GM12878 (cell line): ENCODE measurements around the gene SEMG1.
A peak's percentile ranks its signal among the peaks of the same experiment; 100 is the strongest.

Source experiments
- BRCA1 ChIP-seq: IDR thresholded peaks from 2 replicates; pipeline ENCODE4 v1.6.1; 2011; ENCODE audit warnings: low read depth, low read length, improper control_type of control experiment
- CEBPZ ChIP-seq: fragments of 150-350 bp; IDR thresholded peaks from 2 replicates; pipeline ENCODE4 v1.6.1; 2016; ENCODE audit warnings: low read depth, low read length
- CHD2 ChIP-seq: IDR thresholded peaks from 2 replicates; pipeline ENCODE4 v1.6.1; 2011; ENCODE audit warnings: low read depth, low read length, improper control_type of control experiment, borderline replicate concordance
- CTCF ChIP-seq, 3 experiments: IDR thresholded peaks in 2 of 3; conservative IDR thresholded peaks in 1 of 3; 2 replicates each; pipeline ENCODE4 v1.5.1; 2011; ENCODE audit warnings: low read depth in 3 of 3, low read length in 3 of 3, mild to moderate bottlenecking in 3 of 3, control low read depth in 2 of 3, moderate library complexity in 2 of 3, inconsistent platforms in 1 of 3, mixed read lengths in 1 of 3; ENCODE audit not compliant: control insufficient read depth in 2 of 3, insufficient read depth in 1 of 3; ENCODE audit errors: extremely low read depth in 1 of 3
- POLR2AphosphoS5 ChIP-seq: IDR thresholded peaks from 2 replicates; pipeline ENCODE4 v1.6.1; 2011; ENCODE audit warnings: mild to moderate bottlenecking, low read length, inconsistent platforms
- USF1 ChIP-seq: IDR thresholded peaks from 2 replicates; pipeline ENCODE4 v1.6.1; 2011; ENCODE audit warnings: borderline replicate concordance, low read depth, mild to moderate bottlenecking, moderate library complexity, mixed read lengths, low read length; ENCODE audit not compliant: insufficient read depth; ENCODE audit errors: extremely low read length
- YY1 ChIP-seq: IDR thresholded peaks from 2 replicates; pipeline ENCODE4 v1.6.1; 2011; ENCODE audit warnings: low read depth, mild to moderate bottlenecking, low read length
- ZSCAN29 ChIP-seq: fragments of 450-650 bp; IDR thresholded peaks from 2 replicates; pipeline ENCODE4 v1.6.1; 2017; ENCODE audit warnings: mild to moderate bottlenecking, moderate library complexity

GRCh38 chr20:45229264-45230056, 22.6 kb downstream of the SEMG1 start:
- TF ChIP-seq CTCF (IDR thresholded peaks at IDR 0.05 in 2 of 3, conservative IDR thresholded peaks at IDR 0.05 in 1 of 3; ENCODE audit: control insufficient read depth in 2 of 3, extremely low read depth in 1 of 3, insufficient read depth in 1 of 3, low read depth in 3 of 3, low read length in 3 of 3) (peak; percentile 31 to 59 (median 52)), CHD2 (no peak), POLR2AphosphoS5 (no peak), USF1 (no peak), ZSCAN29 (no peak), CEBPZ (no peak), BRCA1 (no peak), YY1 (no peak)
